ENCODE results near the gene ESRRB.

ESRRB gene

DNA sequence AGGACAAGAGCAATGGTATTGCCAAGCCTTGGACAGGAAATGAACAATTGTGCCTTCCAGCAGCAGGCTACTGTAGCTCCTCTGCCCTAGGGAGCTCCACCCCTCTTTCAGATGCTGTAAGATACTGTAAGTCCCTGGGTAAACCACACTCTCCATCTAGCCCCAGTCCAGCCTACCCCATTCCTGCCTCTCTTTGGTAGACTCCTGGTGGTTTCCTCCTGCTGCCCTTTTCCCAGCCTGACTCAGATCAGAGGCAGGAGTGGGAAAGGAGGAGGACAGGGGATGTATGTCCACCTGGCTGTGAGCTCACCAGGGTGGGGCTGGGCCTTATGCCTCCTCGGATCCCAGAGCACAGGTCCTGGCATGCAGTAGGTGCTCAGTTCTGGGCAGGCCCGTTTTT lies 174.6 kb downstream of the ESRRB start:
- DNase-seq = no peak

DNA sequence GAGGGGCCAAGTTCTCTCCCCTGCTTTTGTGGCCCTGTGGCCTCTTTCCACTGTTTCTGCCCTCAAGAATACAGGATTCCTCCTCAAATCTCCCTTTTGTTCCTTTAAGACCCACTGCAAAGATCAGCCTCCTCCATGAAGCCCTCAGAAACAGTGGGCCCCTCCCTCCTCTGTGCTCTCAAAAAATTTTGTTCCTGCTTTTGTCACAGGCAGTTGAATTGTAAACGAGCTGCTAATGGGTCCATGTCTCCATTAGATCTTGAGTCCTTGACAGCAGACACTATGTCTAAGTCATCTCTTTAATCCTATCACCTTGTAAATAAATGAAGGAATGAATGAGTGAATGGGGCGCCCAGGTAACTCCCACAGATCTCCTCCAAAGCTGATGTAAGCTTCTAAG lies 175.2 kb downstream of the ESRRB start:
- no peak for DNase-seq
